Upper lobe of left lung (tissue), 4 donors: Measurements from ENCODE around the gene ALDH9A1.

ENCODE experiments used
- CTCF ChIP-seq, 6 experiments: fragments of 450-650 bp in 4 of 6; fragments of 200-600 bp in 2 of 6; sonication (generic) in 2 of 6; IDR thresholded peaks; one replicate each; pipeline ENCODE4 v1.5.1; 2016 to 2019; ENCODE audit warnings: antibody characterized with exemption in 6 of 6
- EP300 ChIP-seq, 4 donors: sonication (generic); formaldehyde crosslinking; IDR thresholded peaks; one replicate each; pipeline ENCODE4 v1.5.1; 2017; ENCODE audit warnings: antibody characterized with exemption in 4 of 4, control low read depth in 2 of 4
- POLR2A ChIP-seq, 4 donors: fragments of 450-650 bp; IDR thresholded peaks; one replicate each; pipeline ENCODE4 v1.5.1; 2016 to 2017; ENCODE audit warnings: antibody characterized with exemption in 4 of 4, mild to moderate bottlenecking in 2 of 4
- POLR2AphosphoS5 ChIP-seq, 2 donors: sonication (generic); formaldehyde crosslinking; IDR thresholded peaks; one replicate each; pipeline ENCODE4 v1.5.1; 2017; ENCODE audit warnings: antibody characterized with exemption in 2 of 2

GRCh38 chr1:165674599-165674998, 23.8 kb downstream of the ALDH9A1 start:
- TF ChIP-seq POLR2AphosphoS5 (IDR thresholded peaks at IDR 0.05) (no peak), EP300 (IDR thresholded peaks at IDR 0.05) (no peak), CTCF (IDR thresholded peaks at IDR 0.05) (no peak), POLR2A (IDR thresholded peaks at IDR 0.05) (no peak)
